HCT116 (cell line): ENCODE data around the gene GATAD2B. TPM values are rescaled to one million over a fixed set of nuclear protein-coding genes. Genes with fewer than 3 reads are reported as not detected.

Source experiments
- ATAC-seq: fragments of 200-7000 bp; cut with Tn5 transposase; 2 replicates; pipeline ENCODE4 v1.9.1; 2020; ENCODE audit warnings: mild to moderate bottlenecking, moderate library complexity
- BruUV-seq: library from RNA; stranded (reverse); fragments of 400-500 nt; replicated peaks from 2 replicates; lab custom pipeline; 2021; lab: Mats Ljungman, UMichigan
- CTCF ChIA-PET: fragments of 300-600 bp; sonication (Branson Sonifier 250); formaldehyde crosslinking; loops from one replicate; lab custom pipeline; 2021; ENCODE audit warnings: antibody characterized with exemption; lab: Charles Lee
- POLR2A ChIA-PET: fragments of 300-600, 350-600 bp; sonication (Branson Sonifier 250); formaldehyde crosslinking; loops from one replicate; lab custom pipeline; 2021; ENCODE audit warnings: antibody characterized with exemption; lab: Charles Lee
- RAD21 ChIA-PET, 2 experiments: fragments of 300-600 bp; sonication (Branson Sonifier 250); formaldehyde crosslinking; loops; one replicate each; lab custom pipeline; 2023; ENCODE audit warnings: low total read pairs in 2 of 2; ENCODE audit not compliant: uncharacterized antibody in 2 of 2, unreplicated experiment in 2 of 2, low non-redundant PET in 1 of 2; lab: Charles Lee
- DNase-seq: peaks from one replicate; pipeline ENCODE4 v3.0.0-alpha.2; 2010; ENCODE audit warnings: low read depth, low spot score
- H2AFZ ChIP-seq: fragments of 200-600 bp; shearing (Covaris generic), sonication (generic); 2 replicates; pipeline ENCODE4 v1.6.1; 2017; ENCODE audit warnings: low read depth, mixed run types, mixed read lengths, antibody characterized with exemption, low read length; ENCODE audit not compliant: poor library complexity, severe bottlenecking
- H3K27ac ChIP-seq: 2 replicates; pipeline ENCODE4 v1.5.1; 2012; ENCODE audit warnings: low read depth, low read length
- H3K27me3 ChIP-seq: fragments of 200-600 bp; sonication (generic); 2 replicates; pipeline ENCODE4 v1.6.1; 2016; ENCODE audit warnings: mixed run types, low read length, mixed read lengths; ENCODE audit not compliant: insufficient read depth
- H3K36me3 ChIP-seq, 2 experiments: fragments of 200-500 bp in 1 of 2; fragments of 200-600 bp in 1 of 2; sonication (Bioruptor generic) in 1 of 2; sonication (generic) in 1 of 2; 2 replicates each; pipeline versions ENCODE4 v1.5.1 to v1.6.1; 2014 to 2016; ENCODE audit warnings: low read length in 2 of 2, inconsistent platforms in 1 of 2, mixed read lengths in 1 of 2, mixed run types in 1 of 2; ENCODE audit not compliant: insufficient read depth in 2 of 2, control insufficient read depth in 1 of 2
- H3K4me1 ChIP-seq, 2 experiments: fragments of 200-600 bp in 1 of 2; sonication (generic) in 1 of 2; 2 replicates each; pipeline versions ENCODE4 v1.5.1 to v1.6.1; 2012 to 2017; ENCODE audit warnings: low read length in 2 of 2, inconsistent platforms in 1 of 2, mild to moderate bottlenecking in 1 of 2, mixed read lengths in 1 of 2, mixed run types in 1 of 2, moderate library complexity in 1 of 2; ENCODE audit not compliant: insufficient read depth in 2 of 2, control insufficient read depth in 1 of 2
- H3K4me2 ChIP-seq: fragments of 200-600 bp; sonication (generic); 2 replicates; pipeline ENCODE4 v1.6.1; 2017; ENCODE audit warnings: mixed run types, low read length, mixed read lengths
- H3K4me3 ChIP-seq, 2 experiments: fragments of 200-600 bp in 1 of 2; sonication (generic) in 1 of 2; replicated peaks in 1 of 2; 2 replicates each; pipeline ENCODE4 v1.5.1; 2011 to 2016; ENCODE audit warnings: low read length in 2 of 2, control low read depth in 1 of 2, low read depth in 1 of 2, mild to moderate bottlenecking in 1 of 2, mixed read lengths in 1 of 2, mixed run types in 1 of 2
- H3K79me2 ChIP-seq: fragments of 200-600 bp; sonication (generic); 2 replicates; pipeline ENCODE4 v1.6.1; 2017; ENCODE audit warnings: mild to moderate bottlenecking, mixed run types, low read length, moderate library complexity, mixed read lengths; ENCODE audit not compliant: insufficient read depth
- H3K9ac ChIP-seq: fragments of 200-600 bp; sonication (generic); 2 replicates; pipeline ENCODE4 v1.6.1; 2016; ENCODE audit warnings: low read length, mixed read lengths
- H3K9me2 ChIP-seq: fragments of 200-600 bp; sonication (generic), shearing (Covaris generic); 2 replicates; pipeline ENCODE4 v1.6.1; 2017; ENCODE audit warnings: mixed run types, mild to moderate bottlenecking, moderate library complexity; ENCODE audit not compliant: insufficient read depth
- H3K9me3 ChIP-seq, 2 experiments: fragments of 200-500 bp in 1 of 2; fragments of 200-600 bp in 1 of 2; sonication (Bioruptor generic) in 1 of 2; sonication (generic) in 1 of 2; 2 replicates each; pipeline ENCODE4 v1.6.1; 2014 to 2017; ENCODE audit warnings: low read length in 2 of 2, mixed read lengths in 2 of 2, inconsistent platforms in 1 of 2, low read depth in 1 of 2, mild to moderate bottlenecking in 1 of 2, mixed run types in 1 of 2, moderate library complexity in 1 of 2; ENCODE audit not compliant: control insufficient read depth in 1 of 2, insufficient read depth in 1 of 2
- H4K20me1 ChIP-seq: fragments of 200-600 bp; sonication (generic), shearing (Covaris generic); 2 replicates; pipeline ENCODE4 v1.6.1; 2017; ENCODE audit warnings: mixed run types, mild to moderate bottlenecking, moderate library complexity; ENCODE audit not compliant: insufficient read depth
- ATF3 ChIP-seq: IDR thresholded peaks from 2 replicates; pipeline ENCODE4 v1.6.1; 2012
- CBX3 ChIP-seq: IDR thresholded peaks from 2 replicates; pipeline ENCODE4 v1.6.1; 2012; ENCODE audit warnings: low read depth
- CEBPB ChIP-seq: IDR thresholded peaks from 2 replicates; pipeline ENCODE4 v1.6.1; 2012; ENCODE audit warnings: low read depth
- CTCF ChIP-seq, 3 experiments: fragments of 200-600 bp in 1 of 3; sonication (generic) in 1 of 3; IDR thresholded peaks in 2 of 3; conservative IDR thresholded peaks in 1 of 3; 2 replicates each; pipeline ENCODE4 v1.5.1; 2012 to 2017; ENCODE audit warnings: low read depth in 2 of 3, low read length in 2 of 3, antibody characterized with exemption in 1 of 3, borderline replicate concordance in 1 of 3, control low read depth in 1 of 3, mild to moderate bottlenecking in 1 of 3, mixed read lengths in 1 of 3, mixed run types in 1 of 3, moderate library complexity in 1 of 3; ENCODE audit not compliant: insufficient read depth in 1 of 3
- EGR1 ChIP-seq: IDR thresholded peaks from 2 replicates; pipeline ENCODE4 v1.6.1; 2012; ENCODE audit warnings: low read depth
- ELF1 ChIP-seq: IDR thresholded peaks from 2 replicates; pipeline ENCODE4 v1.6.1; 2012; ENCODE audit warnings: low read depth, borderline replicate concordance
- EZH2 ChIP-seq: fragments of 200-600 bp; sonication (generic); IDR thresholded peaks from 2 replicates; pipeline ENCODE4 v1.6.1; 2017; ENCODE audit warnings: antibody characterized with exemption, mixed run types
- EZH2phosphoT487 ChIP-seq: fragments of 200-600 bp; IDR thresholded peaks from 2 replicates; pipeline ENCODE4 v1.6.1; 2018; ENCODE audit warnings: antibody characterized with exemption, borderline replicate concordance
- POLR2A ChIP-seq: IDR thresholded peaks from 2 replicates; pipeline ENCODE4 v1.7.0; 2011; ENCODE audit warnings: borderline replicate concordance; ENCODE audit not compliant: insufficient read depth, insufficient read length; ENCODE audit errors: extremely low read depth
- REST ChIP-seq: IDR thresholded peaks from 2 replicates; pipeline ENCODE4 v1.6.1; 2012; ENCODE audit warnings: low read depth
- SP1 ChIP-seq: IDR thresholded peaks from 2 replicates; pipeline ENCODE4 v1.6.1; 2012; ENCODE audit warnings: low read depth
- SRF ChIP-seq: IDR thresholded peaks from 2 replicates; pipeline ENCODE4 v1.6.1; 2012; ENCODE audit warnings: low read depth
- TCF7L2 ChIP-seq: IDR thresholded peaks from 2 replicates; pipeline ENCODE4 v1.7.0; 2011; ENCODE audit warnings: borderline replicate concordance, inconsistent platforms; ENCODE audit not compliant: insufficient read depth, insufficient read length; ENCODE audit errors: extremely low read depth
- YY1 ChIP-seq: IDR thresholded peaks from 2 replicates; pipeline ENCODE4 v1.6.1; 2011; ENCODE audit warnings: low read length, low read depth, moderate library complexity, mild to moderate bottlenecking; ENCODE audit not compliant: insufficient replicate concordance; ENCODE audit errors: extremely low read depth
- ZBTB33 ChIP-seq: IDR thresholded peaks from 2 replicates; pipeline ENCODE4 v1.6.1; 2011; ENCODE audit warnings: mild to moderate bottlenecking, low read length, moderate library complexity; ENCODE audit not compliant: insufficient replicate concordance; ENCODE audit errors: extremely low read depth
- ZFX ChIP-seq: fragments of 450-650 bp; IDR thresholded peaks from 2 replicates; pipeline ENCODE4 v1.6.1; 2017
- ZNF274 ChIP-seq: fragments of 200-500 bp; sonication (Bioruptor generic); IDR thresholded peaks from 2 replicates; pipeline ENCODE4 v1.6.1; 2014; ENCODE audit warnings: mild to moderate bottlenecking, low read depth, low read length, inconsistent platforms
- intact Hi-C: fragments of 100-400 bp; cut with micrococcal nuclease; formaldehyde crosslinking; loops from 2 replicates; pipeline ENCODE4 v1.10.0; 2022
- total RNA-seq: library from RNA; stranded (reverse); gene quantifications from one replicate; pipeline ENCODE4 v1.2.1, GENCODE V29; 2021; ENCODE audit not compliant: unreplicated experiment

The GATAD2B gene
- total RNA-seq, 1 experiment from 2014 or later: 50.2 TPM

GRCh38 chr1:153848805-153849204 is 74.0 kb downstream of the GATAD2B start:
- POLR2A ChIA-PET: no interaction called here
- Histone ChIP-seq H3K36me3 (no peaks in the 10 kb centered on the region), H3K4me3 (no peak overlapping the region), H2AFZ (no peak overlapping the region), H3K27me3 (no peaks in the 10 kb centered on the region), H3K4me2 (no peak overlapping the region), H3K79me2 (peaks cover 8% of the 10 kb centered on the region; the same call in 1 of the 2 replicates), H3K4me1 (no peaks in the 10 kb centered on the region), H3K9ac (no peak overlapping the region), H3K9me2 (no peaks in the 10 kb centered on the region), H3K27ac (no peak overlapping the region), H3K9me3 (no peaks in the 10 kb centered on the region), H4K20me1 (no peaks in the 10 kb centered on the region)
- no peak for ATAC-seq
- no TSS peak for BruUV-seq
- DNase-seq: no peak
- TF ChIP-seq TCF7L2 (no peak), SP1 (no peak), CTCF (IDR thresholded peaks at IDR 0.05 in 2 of 3, conservative IDR thresholded peaks at IDR 0.05 in 1 of 3; ENCODE audit: borderline replicate concordance in 1 of 3, insufficient read depth in 1 of 3, low read depth in 2 of 3, low read length in 2 of 3) (no peak), EZH2phosphoT487 (no peak), ELF1 (no peak), YY1 (no peak), SRF (no peak), REST (no peak), ZFX (no peak), CEBPB (no peak), CBX3 (no peak), ZBTB33 (no peak), EZH2 (no peak), EGR1 (no peak), ZNF274 (no peak), POLR2A (no peak), ATF3 (no peak)
- RAD21 ChIA-PET: no interaction called here
- CTCF ChIA-PET: no interaction called here
- intact Hi-C loops: no loop called here
